Right lobe of liver (tissue), 4 donors: ENCODE measurements around the gene SNUPN.

Experiments used
- CTCF ChIP-seq, 4 donors: fragments of 200-600 bp in 3 of 4; fragments of 450-650 bp in 1 of 4; IDR thresholded peaks; one replicate each; pipeline versions ENCODE4 v1.5.1 to v1.8.0; 2016 to 2022; ENCODE audit warnings: antibody characterized with exemption in 4 of 4, mild to moderate bottlenecking in 2 of 4
- POLR2A ChIP-seq: fragments of 450-650 bp; IDR thresholded peaks from one replicate; pipeline ENCODE4 v1.6.1; 2017; ENCODE audit warnings: antibody characterized with exemption, mild to moderate bottlenecking
- donor health status: DM: no; HTN: no; CAD: no.
- donor health status: DM: no; HTN: no; CAD: no.
- donor health status: DM: no; HTN: yes; CAD: no.

- TF ChIP-seq POLR2A (no peak), CTCF (IDR thresholded peaks at IDR 0.05) (no peak)
Observed at GRCh38 chr15:75671730-75672602, 46.4 kb upstream of the SNUPN start.
